Stimulated activated CD8-positive, alpha-beta memory T cell treated with anti-CD3 and anti-CD28 coated beads, Interleukin-2, amount 100 ng/mL, for 1 hour (primary cell): ENCODE measurements around the gene SMG9.
"Not testable (repeated sequence)": the region's sequence is repeated elsewhere in the genome, so short reads cannot be mapped to it uniquely, and the experiment has no call there.

Experiments used
- DNase-seq, 2 donors: peaks; one replicate each; pipeline ENCODE4 v3.0.0-alpha.2; 2020; ENCODE audit warnings: low read depth in 2 of 2

SMG9 gene

GRCh38 chr19:43780706-43781525 lies 26.2 kb upstream of the SMG9 start, which contains the start of gene KCNN4:
KCNN4 (minus strand) TSS chr19:43780973; CDS start chr19:43780861, 112 bp downstream.
- DNase-seq = peak in 1 of 2 donors; percentile 28

- no peak for DNase-seq
These were observed 25.1 kb upstream of the SMG9 start for GRCh38 chr19:43779820-43780219.

- no peak for DNase-seq
These were observed 24.5 kb upstream of the SMG9 start for GRCh38 chr19:43779147-43779819.

- DNase-seq = no peak
These were observed 23.9 kb upstream of the SMG9 start for GRCh38 chr19:43778651-43779050.

GRCh38 chr19:43777163-43777695 lies 22.5 kb upstream of the SMG9 start:
- no peak for DNase-seq

DNA sequence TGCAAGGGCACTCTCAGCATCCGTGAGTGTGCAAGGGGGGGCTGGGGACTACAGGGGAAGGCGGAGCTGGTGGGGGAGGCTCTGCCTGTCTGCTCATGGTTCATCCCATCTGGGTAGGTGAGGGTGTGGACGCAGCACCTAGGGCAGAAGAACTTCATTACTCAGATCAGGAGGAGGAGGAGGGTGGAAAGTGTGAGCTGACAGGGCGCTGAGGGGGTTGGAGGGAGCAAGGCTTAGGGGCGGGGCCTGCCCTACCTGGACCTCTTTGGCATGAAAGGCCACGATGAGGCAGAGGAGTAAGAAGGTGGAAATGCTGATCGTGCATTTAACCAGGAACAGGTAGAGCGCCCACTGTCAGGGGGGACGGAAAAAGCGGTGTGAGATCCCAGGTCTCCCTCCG lies 21.5 kb upstream of the SMG9 start:
- no peak for DNase-seq

DNA sequence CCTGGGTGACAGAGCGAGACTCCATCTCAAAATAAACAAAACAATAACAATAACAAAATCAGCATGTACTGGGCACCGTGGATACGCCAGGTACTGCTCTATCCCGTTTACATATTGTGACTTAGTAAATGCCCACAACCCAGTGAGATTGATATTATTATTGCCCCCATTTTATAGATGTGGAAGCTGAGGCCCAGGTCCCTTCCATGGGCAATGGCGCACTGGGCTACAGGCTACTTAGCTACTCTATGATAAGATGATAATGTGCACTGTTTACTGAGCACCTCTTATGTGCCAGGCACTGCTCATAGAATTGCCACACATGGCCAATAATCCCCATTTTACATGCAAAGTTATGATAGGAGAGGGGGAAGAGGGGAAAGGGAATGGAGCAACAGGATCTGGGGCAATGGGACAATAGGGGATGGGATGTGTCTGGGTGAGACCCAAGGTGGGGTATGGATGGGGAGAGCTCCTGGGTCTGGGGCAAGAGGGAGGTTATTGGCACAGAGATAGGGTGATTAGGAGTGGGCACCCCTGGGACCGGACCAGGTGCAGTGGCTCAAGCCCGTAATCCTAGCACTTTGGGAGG lies 20.6 kb upstream of the SMG9 start:
- DNase-seq = no peak

DNA sequence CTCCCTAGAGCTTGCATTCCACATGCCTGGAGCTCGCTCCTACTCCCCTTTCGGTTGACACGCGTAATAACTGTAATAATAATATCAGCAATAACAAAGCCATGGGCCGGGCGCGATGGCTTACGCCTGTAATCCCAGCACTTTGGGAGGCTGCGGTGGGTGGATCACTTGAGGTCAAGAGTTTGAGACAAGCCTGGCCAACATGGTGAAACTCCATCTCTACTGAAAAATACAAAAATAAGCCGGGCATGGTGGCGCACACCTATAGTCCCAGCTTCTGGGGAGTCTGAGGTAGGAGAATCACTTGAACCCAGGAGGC lies 20.1 kb upstream of the SMG9 start:
- not testable (repeated sequence) for DNase-seq

DNA sequence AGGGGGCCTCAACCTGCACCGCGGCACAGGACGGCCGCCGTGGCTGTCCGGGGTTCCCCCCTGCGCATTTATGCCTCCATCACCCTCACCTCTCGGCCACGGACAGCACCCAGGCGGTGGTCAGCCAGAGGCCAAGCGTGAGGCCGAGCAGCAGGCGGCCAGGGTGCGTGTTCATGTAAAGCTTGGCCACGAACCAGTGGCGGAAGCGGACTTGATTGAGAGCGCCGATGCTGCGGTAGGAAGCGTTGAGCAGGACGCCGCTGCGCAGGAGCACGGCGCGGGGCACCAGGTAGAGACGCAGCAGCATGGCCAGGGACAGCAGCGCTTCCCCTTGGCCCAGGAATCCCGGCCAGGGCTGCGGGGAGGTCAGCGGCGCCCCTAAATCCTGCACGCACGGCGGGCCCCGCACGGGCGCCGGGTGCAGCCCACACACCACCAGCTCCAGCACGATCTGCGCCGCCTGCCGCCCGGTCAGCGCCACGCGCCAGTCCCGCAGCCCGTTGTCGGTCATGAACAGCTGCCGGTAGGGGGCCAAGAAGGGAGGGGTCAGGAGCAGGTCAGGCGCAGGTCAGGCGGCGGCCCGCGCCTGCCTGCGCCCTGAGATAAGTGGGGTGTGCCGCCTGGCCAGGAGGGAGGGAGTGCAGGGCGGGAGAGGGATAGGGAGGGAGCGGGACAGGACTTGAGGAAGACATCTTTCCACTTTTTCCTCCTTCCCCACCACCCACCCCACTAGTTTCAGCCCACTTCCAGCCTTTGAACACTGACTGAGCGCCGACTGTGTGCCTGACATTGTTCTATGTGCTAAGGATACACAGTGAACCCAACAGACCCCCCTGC lies 19.6 kb upstream of the SMG9 start:
- no peak for DNase-seq

DNA sequence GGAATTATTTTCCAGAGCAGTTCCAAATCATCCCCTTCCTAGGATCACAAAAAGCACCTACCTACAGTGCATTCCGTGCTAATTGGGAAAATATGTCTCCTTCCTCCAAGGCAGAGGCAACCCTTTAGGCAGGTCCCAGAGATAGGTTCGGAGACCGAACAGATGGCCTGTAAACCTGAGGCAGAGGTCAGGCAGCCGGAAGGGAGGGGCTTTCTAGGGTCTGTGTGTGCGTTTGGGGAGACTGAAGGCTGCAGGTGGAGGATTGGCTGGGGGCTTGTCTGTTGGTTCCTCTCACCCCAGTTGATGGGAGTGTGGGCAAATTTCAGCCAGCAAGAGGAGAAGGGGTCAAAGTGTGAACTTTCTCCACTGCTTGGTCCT lies 19.0 kb upstream of the SMG9 start:
- DNase-seq = no peak

DNA sequence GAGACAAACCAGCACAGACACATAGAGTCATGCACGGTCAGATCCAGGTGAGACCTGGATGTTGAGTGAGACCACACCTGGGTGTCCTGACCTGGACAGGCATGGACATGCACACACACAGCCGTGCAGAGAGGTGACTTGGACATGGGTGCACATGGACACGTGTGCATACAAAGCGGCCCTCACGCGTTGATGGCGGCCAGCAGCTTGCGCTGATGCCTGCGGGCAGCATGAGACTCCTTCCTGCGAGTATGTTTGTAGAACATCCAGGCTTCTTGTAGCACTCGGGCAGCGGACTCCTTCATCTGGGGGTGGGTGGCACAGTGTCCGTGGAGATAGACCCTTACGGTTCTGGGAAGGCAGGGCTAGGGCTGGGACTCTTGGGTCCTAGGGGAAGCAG lies 14.5 kb upstream of the SMG9 start:
- DNase-seq = no peak

- no peak for DNase-seq
These were observed 13.7 kb upstream of the SMG9 start for GRCh38 chr19:43768273-43769050.

- DNase-seq = no peak
These were observed 13.1 kb upstream of the SMG9 start for GRCh38 chr19:43767818-43768217.

DNA sequence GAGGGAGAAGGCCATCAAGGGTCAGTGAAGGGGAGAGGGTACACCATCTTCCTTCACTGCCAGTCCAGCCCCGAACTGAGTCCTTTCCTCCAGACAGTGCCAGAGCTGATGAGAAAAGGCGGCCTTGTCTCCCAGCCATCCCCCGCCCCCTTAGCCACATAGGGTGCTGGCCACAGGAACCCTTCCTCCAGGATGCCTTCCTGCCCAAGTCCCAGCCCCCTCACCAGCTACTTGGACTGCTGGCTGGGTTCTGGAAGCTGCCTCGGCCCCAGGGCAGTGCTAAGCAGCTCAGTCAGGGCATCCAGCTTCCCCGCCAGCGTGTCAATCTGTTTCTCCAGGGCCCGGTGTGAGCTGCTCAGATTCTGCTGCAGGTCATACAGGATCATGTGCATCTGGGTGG lies 12.6 kb upstream of the SMG9 start:
- DNase-seq = no peak

- DNase-seq = no peak
These were observed 11.9 kb upstream of the SMG9 start for GRCh38 chr19:43766755-43767043.

- DNase-seq = peak in 1 of 2 donors; percentile 49
These were observed 10.5 kb upstream of the SMG9 start for GRCh38 chr19:43765109-43765876.

DNA sequence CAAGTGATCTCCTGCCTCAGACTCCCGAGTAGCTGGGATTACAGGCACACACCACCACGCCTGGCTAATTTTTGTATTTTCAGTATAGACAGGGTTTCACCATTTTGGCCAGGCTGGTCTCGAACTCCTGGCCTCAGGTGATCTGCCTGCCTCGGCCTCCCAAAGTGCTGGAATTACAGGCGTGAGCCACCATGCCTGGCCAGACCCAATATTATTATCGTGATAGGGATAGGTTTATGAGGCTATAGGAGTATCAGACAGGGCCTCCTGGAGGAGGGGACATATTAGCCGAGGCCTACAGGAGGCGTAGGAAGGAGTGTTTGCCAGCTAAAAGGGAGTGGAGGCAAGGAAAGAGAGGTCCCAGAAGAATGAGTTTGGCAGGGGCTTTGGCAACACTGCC lies 9.9 kb upstream of the SMG9 start:
- not testable (repeated sequence) for DNase-seq

DNA sequence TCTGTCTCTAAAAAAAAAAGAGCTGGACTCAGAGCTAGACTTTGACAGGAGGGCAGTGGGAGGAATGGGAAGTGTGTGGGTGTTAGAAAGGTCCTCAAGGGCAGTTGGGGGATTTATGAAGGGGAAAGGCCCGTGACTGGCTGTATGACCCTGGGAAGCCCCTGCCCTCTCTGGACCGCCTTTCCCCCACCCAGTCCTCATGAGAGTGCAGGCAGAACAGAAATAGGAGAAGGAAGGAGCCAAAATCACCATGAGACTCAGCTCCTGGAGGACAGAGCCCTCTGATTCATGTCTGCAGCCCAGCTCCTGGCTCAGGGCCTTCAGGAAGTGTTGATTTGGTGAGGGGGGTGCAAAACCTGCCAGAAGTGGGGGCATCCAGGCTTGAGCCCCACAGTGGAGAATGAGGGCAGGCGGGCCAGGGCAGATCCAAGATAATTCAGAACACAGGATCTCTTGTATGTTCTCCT lies 8.7 kb upstream of the SMG9 start:
- DNase-seq = no peak

GRCh38 chr19:43762814-43763213 lies 8.1 kb upstream of the SMG9 start:
- DNase-seq = no peak

GRCh38 chr19:43760941-43761340 lies 6.2 kb upstream of the SMG9 start:
- DNase-seq = no peak
